KMS-11 (cell line): ENCODE data around the gene FUS.

Experiments used
- H2AFZ ChIP-seq: fragments of 200-600 bp; sonication (generic); 2 replicates; pipeline ENCODE4 v1.6.1; 2016; ENCODE audit warnings: antibody characterized with exemption, mixed run types, low read depth
- H3K27ac ChIP-seq: fragments of 200-600 bp; sonication (generic); 2 replicates; pipeline ENCODE4 v1.6.1; 2016; ENCODE audit warnings: mild to moderate bottlenecking, mixed run types
- H3K27me3 ChIP-seq: fragments of 200-600 bp; sonication (generic); 2 replicates; pipeline ENCODE4 v1.6.1; 2017; ENCODE audit warnings: mild to moderate bottlenecking, low read depth, mixed run types, moderate library complexity; ENCODE audit not compliant: insufficient read depth
- H3K36me3 ChIP-seq: fragments of 200-600 bp; sonication (generic); 2 replicates; pipeline ENCODE4 v1.6.1; 2017; ENCODE audit warnings: mild to moderate bottlenecking, mixed run types; ENCODE audit not compliant: insufficient read depth
- H3K4me1 ChIP-seq: fragments of 200-600 bp; sonication (generic); 2 replicates; pipeline ENCODE4 v1.6.1; 2016; ENCODE audit warnings: mild to moderate bottlenecking, low read depth, mixed run types; ENCODE audit not compliant: poor library complexity, severe bottlenecking
- H3K4me2 ChIP-seq: fragments of 200-600 bp; sonication (generic); 2 replicates; pipeline ENCODE4 v1.7.0; 2016; ENCODE audit warnings: mild to moderate bottlenecking, mixed run types
- H3K4me3 ChIP-seq: fragments of 200-600 bp; sonication (generic); IDR thresholded peaks from 2 replicates; pipeline ENCODE4 v1.6.1; 2017; ENCODE audit warnings: low read depth, low read length, mixed read lengths; ENCODE audit not compliant: insufficient read depth
- H3K79me2 ChIP-seq: fragments of 200-600 bp; sonication (generic); 2 replicates; pipeline ENCODE4 v1.6.1; 2016; ENCODE audit warnings: low read depth, mixed run types; ENCODE audit not compliant: insufficient read depth
- H3K9ac ChIP-seq: fragments of 200-600 bp; sonication (generic); 2 replicates; pipeline ENCODE4 v1.6.1; 2016; ENCODE audit warnings: mild to moderate bottlenecking, mixed run types
- H4K20me1 ChIP-seq: fragments of 200-600 bp; sonication (generic); 2 replicates; pipeline ENCODE4 v1.6.1; 2016; ENCODE audit warnings: mild to moderate bottlenecking, mixed run types; ENCODE audit not compliant: insufficient read depth
- TF ChIP-seq, protein P1 (sequence below): fragments of 200-600 bp; sonication (generic); conservative IDR thresholded peaks from 2 replicates; pipeline ENCODE4 v1.6.1; 2017; ENCODE audit warnings: low read depth, mild to moderate bottlenecking, antibody characterized with exemption, low read length, moderate library complexity, mixed read lengths

Gene FUS

DNA sequence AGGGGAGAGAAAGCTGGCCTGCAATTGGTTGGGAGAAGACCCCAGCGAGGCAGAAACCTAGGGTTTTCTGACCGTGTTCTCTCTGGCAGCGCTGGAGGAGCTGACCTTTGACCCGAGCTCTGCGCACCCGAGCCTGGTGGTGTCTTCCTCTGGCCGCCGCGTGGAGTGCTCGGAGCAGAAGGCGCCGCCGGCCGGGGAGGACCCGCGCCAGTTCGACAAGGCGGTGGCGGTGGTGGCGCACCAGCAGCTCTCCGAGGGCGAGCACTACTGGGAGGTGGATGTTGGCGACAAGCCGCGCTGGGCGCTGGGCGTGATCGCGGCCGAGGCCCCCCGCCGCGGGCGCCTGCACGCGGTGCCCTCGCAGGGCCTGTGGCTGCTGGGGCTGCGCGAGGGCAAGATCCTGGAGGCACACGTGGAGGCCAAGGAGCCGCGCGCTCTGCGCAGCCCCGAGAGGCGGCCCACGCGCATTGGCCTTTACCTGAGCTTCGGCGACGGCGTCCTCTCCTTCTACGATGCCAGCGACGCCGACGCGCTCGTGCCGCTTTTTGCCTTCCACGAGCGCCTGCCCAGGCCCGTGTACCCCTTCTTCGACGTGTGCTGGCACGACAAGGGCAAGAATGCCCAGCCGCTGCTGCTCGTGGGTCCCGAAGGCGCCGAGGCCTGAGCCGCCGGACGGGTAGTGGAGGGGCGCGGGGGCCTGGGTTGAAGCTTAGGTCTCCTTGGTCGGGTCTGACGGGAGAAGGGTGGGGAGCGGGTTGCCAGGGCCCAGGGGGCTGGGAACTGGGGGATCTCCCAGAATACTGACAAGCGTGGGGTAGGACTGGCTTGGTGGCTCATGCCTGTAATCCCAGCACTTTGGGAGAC lies 44.4 kb downstream of the FUS start:
- no peaks in the 10 kb centered on the region for H3K27me3 ChIP-seq
- no peaks in the 10 kb centered on the region for H3K36me3 ChIP-seq
- H3K4me1 ChIP-seq, result no peaks in the 10 kb centered on the region
- no peak overlapping the region for H3K27ac ChIP-seq
- H4K20me1 ChIP-seq, result no peaks in the 10 kb centered on the region
- TF ChIP-seq, protein P1, sequence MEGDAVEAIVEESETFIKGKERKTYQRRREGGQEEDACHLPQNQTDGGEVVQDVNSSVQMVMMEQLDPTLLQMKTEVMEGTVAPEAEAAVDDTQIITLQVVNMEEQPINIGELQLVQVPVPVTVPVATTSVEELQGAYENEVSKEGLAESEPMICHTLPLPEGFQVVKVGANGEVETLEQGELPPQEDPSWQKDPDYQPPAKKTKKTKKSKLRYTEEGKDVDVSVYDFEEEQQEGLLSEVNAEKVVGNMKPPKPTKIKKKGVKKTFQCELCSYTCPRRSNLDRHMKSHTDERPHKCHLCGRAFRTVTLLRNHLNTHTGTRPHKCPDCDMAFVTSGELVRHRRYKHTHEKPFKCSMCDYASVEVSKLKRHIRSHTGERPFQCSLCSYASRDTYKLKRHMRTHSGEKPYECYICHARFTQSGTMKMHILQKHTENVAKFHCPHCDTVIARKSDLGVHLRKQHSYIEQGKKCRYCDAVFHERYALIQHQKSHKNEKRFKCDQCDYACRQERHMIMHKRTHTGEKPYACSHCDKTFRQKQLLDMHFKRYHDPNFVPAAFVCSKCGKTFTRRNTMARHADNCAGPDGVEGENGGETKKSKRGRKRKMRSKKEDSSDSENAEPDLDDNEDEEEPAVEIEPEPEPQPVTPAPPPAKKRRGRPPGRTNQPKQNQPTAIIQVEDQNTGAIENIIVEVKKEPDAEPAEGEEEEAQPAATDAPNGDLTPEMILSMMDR, result no peak
- no peak overlapping the region for H3K9ac ChIP-seq
- H3K4me2 ChIP-seq, result no peak overlapping the region
- no peak overlapping the region for H3K4me3 ChIP-seq
- no peak overlapping the region for H2AFZ ChIP-seq
- H3K79me2 ChIP-seq, result no peaks in the 10 kb centered on the region

DNA sequence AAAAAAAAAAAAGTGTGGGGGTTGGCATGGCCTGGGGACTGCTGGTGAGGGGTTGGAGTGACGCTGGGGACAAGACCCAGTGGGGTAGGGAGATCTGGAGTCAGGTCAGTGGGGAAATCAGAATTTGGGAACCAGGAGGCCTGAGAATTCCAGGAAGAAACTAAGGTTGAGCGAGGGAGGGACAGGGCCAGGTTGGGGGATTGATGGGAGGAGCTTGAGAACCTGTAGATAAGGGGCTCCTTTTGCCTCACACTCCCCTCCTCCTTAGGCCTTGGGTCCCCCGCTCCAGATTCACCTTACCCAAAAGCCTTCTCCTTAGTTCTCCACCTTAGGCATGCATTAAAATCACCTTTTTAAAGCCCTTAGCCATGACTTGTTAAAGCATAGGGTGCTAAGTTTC lies 45.3 kb downstream of the FUS start:
- H2AFZ ChIP-seq, result no peak overlapping the region
- H4K20me1 ChIP-seq, result no peaks in the 10 kb centered on the region
- no peak overlapping the region for H3K4me3 ChIP-seq
- no peak overlapping the region for H3K9ac ChIP-seq
- H3K4me2 ChIP-seq, result no peak overlapping the region
- H3K4me1 ChIP-seq, result no peaks in the 10 kb centered on the region
- no peaks in the 10 kb centered on the region for H3K27me3 ChIP-seq
- H3K27ac ChIP-seq, result no peak overlapping the region
- H3K36me3 ChIP-seq, result no peaks in the 10 kb centered on the region
- H3K79me2 ChIP-seq, result no peaks in the 10 kb centered on the region
- TF ChIP-seq, protein P1, result no peak

DNA sequence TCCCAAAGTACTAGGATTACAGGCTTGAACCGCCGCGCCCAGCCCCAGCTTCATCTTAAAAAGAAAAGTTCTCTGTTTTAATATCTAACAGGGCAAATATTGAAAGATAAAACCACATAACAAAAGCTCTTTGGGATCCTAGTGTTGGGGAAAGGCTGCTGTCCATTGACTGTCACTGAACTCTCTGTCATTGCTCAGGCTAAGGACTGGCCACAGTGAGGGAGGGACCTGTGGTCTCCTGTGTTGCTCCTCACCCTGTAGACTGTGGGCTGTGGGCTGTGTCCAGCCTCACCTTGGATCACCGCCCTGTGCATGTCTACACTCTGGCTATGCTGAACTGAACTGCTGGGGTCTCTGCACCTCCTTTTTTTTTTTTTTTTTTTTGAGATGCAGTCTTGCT lies 48.3 kb downstream of the FUS start:
- Histone ChIP-seq H3K27ac (no peak overlapping the region), H3K4me2 (no peak overlapping the region), H3K4me3 (no peak overlapping the region), H3K9ac (no peak overlapping the region), H3K4me1 (no peaks in the 10 kb centered on the region), H3K27me3 (no peaks in the 10 kb centered on the region), H2AFZ (no peak overlapping the region), H3K79me2 (no peaks in the 10 kb centered on the region), H3K36me3 (no peaks in the 10 kb centered on the region), H4K20me1 (no peaks in the 10 kb centered on the region)
- TF ChIP-seq, protein P1, result no peak

DNA sequence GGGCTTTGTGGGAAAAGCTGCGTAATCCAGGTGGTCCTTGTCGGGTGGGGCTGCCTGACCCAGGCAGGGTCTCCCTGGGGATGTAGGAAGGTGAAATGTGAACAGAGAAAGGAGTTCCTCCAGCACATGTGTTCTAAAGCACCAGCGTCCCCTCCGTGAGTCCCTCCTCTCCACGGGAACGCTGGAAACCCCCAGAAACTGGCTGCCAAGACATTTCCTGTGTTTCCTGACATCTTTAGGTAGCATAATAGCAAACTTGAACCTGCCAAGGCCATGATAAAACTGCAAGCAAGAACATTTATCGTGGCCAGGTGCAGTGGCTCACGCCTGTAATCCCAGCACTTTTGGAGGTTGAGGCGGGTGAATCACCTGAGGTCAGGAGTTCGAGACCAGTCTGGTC lies 49.6 kb downstream of the FUS start:
- H4K20me1 ChIP-seq, result no peaks in the 10 kb centered on the region
- TF ChIP-seq, protein P1, result no peak
- H3K27ac ChIP-seq, result no peak overlapping the region
- H3K4me1 ChIP-seq, result no peaks in the 10 kb centered on the region
- no peaks in the 10 kb centered on the region for H3K27me3 ChIP-seq
- H3K36me3 ChIP-seq, result no peaks in the 10 kb centered on the region
- no peak overlapping the region for H2AFZ ChIP-seq
- H3K9ac ChIP-seq, result no peak overlapping the region
- H3K4me2 ChIP-seq, result no peak overlapping the region
- no peak overlapping the region for H3K4me3 ChIP-seq
- H3K79me2 ChIP-seq, result no peaks in the 10 kb centered on the region
